KBM-7 (cell line): Measurements from ENCODE around the gene GPR89A.
"Not testable (repeated sequence)": the region's sequence is repeated elsewhere in the genome, so short reads cannot be mapped to it uniquely, and the experiment has no call there.

Experiments
- DNase-seq: peaks from one replicate; pipeline ENCODE4 v3.0.0-alpha.2; 2015
- in situ Hi-C: fragments of 300-500 bp; cut with MboI; formaldehyde crosslinking; loops from 2 replicates; pipeline ENCODE4 v1.14.3; 2020; ENCODE audit warnings: low sequenced_read_pairs, low pct_unique_long_range_greater_than_20kb, mixed read lengths

The GPR89A gene

DNA sequence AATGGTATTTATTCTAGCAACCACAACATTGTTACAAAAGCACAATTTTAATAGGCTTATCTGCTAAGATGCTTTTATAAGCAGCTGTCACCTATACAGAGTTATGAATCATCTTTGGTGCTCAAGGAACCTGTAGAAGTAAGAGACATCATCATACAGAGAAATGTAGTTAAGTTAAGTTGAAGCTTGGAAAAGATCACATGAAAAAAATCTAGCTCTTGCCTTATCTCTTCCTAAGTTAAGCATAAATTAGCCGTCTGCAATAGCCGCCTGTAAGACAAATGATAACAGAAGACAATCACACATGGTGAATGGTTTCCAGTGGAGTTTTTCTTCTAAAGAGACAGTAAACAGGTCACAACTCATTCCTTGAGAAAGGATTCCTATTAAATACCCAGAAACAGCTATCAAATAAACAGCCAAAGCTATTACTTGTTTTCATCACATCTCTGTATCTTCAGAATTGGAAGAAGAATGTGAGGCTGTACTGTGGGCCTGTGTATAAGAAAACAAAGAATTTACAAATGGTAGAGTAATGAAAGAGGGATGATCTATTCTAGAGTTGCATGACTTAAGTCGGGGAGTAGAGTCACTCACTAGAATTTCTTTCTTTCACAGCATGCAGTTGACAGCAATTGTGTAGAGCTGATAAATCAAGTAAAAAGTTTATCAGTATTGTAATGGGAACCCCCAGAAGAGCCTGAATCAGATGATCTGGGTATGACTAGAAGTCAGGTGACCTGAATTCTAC, 63.4 kb downstream of the GPR89A start:
- in situ Hi-C loops, DNase-seq: not testable (repeated sequence)

DNA sequence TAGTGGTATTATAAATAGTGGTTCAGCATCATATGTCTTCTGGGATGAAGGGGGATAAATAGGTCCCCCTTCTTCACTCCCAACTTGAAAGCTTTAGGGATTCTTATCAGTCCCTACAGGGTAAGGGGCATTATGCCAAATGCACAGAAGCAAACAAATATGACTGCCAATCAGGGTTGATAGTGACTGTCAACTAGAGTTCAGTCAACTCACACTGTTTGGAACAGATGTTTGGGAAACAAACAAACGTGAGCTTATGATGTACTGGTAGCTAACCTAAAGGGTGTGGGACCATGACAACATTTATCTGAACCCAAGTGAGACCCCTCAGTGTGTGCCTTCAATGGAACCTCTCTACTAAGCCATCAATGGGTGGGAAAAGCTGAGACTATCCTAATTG, 65.4 kb downstream of the GPR89A start:
- in situ Hi-C loops, DNase-seq: not testable (repeated sequence)

DNA sequence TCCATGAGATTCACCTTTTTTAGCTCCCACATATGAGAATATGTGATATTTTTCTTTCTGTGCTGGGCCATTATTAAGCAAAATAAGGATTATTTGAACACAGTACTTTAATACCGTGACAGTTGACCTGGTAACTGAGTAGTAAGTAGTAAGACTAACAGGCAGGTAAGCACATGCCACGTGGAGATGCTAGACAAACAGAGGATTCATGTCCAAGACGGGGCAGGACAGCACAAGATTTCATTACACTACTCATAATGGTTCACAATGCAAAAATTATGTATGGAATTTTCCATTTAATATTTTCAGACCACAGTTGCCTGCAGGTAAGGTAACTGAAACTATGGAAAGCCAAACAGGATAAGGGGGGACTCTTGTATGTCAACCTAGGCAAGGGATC, 77.1 kb downstream of the GPR89A start:
- DNase-seq, in situ Hi-C loops: not testable (repeated sequence)

DNA sequence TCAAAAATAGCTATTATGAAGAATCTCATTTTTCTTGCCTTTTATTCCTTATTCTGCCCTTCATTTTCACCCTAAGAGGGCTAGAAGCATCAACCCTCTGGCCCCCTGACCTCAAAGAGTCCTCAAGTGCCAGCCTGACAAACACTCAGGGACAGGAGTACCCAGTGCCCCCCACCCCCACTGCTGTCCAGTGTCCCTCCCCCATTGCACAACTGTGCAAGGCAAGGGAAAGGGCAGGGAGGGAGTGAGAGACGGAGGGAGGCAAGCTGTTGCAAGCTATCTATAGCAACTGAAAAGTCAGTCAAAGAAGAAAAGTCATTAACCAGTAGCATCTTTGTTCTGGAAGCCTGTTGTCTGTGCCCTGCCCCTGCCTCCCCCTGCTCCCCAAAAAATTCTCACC, 78.3 kb downstream of the GPR89A start:
- in situ Hi-C loops, DNase-seq: not testable (repeated sequence)

DNA sequence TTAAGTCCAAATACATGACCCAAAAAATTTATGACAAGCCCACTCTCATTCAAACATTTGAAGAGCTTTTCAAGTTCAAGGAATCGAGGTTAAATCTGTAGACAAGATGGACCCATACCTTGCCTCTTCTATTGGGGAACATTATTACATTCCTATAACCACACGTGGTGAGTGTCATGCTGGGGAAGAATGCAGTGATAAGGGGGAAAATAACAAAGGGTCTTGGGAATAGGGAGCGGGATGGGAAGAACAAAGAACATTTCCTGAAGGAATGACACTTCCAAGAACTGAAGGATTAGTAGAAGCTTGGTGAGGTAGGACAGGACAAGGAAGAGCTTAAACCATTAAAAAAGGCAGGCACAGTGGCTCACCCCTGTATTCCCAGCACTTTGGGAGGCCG, 80.5 kb downstream of the GPR89A start:
- no peak for DNase-seq
- in situ Hi-C loops = no loop called here

DNA sequence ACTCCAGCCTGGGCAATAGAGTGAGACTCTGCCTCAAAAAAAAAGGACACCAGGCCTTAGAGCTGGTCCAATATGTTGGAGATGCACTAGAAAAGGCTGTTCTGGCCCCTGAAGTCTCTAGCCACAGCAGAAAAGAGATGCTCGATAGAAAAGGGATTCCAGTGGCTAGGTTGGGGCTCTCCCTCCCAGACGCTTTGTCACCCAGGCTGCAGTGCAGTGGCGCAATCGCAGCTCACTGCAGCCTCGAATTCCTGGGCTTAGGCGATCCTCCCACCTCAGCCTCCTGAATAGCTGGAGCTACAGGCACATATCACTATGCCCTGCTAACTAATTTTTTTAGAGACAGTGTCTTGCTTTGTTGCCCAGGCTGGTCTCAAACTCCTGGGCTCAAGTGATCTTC, 81.1 kb downstream of the GPR89A start:
- DNase-seq = no peak
- in situ Hi-C loops = no loop called here

DNA sequence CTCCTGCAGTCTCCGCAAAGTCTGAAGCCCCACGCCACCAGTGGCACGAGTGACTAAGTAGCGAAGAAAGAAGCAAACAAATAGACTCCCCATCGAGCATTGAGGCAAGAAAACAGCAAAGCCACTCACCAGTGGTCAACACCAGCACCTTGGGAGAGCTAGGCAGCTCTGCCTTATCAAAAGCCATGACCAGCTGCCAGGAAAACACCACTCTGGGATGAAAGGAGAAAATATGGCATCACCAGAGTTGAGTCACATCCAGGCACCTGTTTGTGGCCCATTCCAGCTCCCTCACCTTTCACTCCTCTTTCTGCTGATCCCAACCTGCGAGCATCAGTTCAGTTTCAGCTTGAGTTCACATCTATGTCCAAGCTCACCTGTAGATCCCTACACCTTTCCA, 82.1 kb downstream of the GPR89A start:
- DNase-seq = no peak

DNA sequence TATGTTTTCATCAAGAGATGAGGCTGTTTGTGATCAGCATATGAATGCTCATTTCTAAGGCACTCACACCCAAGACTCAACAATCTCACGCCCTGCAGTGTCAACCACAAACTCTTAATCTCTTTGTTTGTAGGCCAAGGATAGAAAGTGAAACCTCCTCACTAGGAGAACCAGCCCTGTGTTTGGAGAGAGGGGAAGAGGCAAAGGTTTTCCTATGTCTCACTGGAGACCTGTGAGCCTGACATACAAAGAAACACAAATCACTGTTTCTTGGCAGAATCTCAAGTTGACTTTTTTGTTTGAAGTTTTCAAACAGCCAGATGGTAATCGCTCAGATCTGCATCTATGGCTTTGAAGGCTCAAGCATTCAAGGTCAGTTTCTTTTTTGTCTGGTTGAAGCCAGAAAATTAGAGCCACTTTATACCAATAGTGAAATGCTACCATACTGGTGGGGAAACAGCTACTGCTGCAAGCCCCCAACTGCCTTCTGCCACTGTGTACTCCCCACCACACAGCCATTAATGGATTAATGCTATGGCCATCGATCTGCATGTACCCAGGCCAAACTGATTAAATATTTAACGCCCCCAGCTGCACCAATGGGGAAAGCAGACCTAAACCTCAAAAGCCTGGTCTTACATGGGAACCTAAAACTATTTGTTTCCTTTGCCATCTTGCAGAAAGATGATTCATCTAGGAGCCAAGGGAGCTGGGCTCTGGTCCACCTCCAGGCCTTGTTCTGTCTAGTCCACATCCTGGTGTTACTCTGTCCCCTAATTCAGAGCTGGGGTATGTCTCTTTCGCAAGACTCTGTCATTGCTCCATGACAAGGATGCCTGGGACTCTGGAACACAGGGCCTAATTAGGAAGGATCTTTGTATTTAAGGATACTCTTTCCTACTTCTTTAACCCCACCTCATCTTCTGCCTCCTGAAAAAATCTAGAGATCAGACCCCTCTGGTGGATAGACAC, 83.1 kb downstream of the GPR89A start:
- peak; percentile 32 for DNase-seq
- in situ Hi-C loops = no loop called here

More for the DNA sequence above, 82.1 kb downstream of the GPR89A start:
- in situ Hi-C loops = no loop called here

DNA sequence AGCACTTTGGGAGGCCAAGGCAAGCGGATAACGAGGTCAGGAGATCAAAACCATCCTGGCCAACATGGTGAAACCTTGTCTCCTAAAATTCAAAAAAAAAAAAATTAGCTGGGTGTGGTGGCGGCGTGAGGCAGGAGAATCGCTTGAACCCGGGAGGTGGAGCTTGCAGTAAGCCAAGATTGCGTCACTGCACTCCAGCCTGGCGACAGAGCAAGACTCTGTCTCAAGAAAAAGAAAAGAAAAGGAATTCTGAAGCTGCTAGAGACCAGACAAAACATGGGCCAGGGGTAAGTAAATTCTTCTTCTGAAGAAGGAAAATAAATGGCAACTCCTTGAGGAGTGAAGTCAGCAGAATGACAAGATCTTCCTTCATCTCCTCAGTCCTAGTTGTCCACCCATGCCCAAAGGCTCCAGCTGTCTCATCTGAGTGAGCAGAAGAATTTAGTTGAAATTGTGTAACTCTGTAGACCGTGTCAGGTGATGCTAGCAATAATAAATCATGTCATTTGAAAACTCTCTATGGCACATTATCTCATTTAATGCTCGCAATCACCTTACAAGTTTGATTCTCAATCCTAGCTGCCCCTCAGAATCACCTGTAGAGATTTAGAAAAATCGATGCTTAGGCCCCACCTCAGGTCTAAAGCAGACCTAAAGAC, 85.1 kb downstream of the GPR89A start:
- no peak for DNase-seq
- in situ Hi-C loops = no loop called here

DNA sequence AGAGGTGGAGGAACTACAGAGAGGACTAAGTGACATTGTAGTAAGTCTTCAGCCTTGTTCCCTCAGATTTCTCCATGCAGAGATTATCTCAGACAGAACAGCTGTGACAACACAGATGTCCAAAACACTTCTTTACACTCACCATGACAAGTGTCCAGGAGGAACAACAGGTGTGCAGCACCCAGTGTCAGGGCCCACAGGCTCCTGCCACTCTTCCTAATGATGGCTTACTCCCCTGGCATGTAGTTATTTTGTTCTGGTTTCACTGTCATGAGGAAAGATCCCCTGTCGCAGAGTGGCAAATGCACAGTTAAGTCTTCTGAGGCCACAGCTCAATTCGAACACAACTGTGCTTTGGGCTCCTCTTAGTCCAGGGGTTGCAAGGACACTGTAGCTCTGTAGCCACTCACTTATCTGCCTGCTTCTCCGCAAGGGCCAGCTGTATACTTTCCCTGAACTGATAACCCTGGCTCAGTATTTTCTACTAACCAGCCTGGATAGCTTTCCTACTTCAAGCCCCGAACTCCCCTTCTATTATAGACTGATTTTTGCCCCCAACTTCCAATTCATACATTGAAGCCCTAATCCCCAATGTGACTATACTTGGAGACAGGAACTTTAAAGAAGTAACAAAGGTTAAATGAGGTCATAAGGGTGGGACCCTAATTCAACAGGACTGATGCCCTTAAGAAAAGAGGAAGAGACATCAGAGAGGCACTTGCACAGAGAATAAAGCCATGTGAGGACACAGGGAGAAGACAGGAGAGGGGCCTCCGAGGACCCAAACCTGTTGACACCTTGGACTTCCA, 88.2 kb downstream of the GPR89A start:
- in situ Hi-C loops = no loop called here
- DNase-seq = peak; percentile 59

DNA sequence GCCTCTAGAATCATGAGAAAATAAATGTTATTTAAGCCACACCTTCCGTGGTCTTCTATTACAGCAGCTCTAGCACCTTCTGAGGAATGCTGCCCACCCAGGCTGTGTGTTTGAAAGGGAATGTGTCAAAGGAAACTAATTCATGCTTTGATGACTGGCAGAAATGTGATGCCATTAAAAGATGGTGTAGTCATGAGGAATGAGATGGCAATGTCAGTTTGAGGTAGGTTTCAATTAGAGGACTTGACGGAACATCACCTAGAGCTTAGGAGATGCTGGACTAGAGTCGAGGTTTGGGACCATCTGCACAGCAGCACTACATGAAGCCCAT, 88.8 kb downstream of the GPR89A start:
- DNase-seq = no peak
- in situ Hi-C loops = no loop called here

DNA sequence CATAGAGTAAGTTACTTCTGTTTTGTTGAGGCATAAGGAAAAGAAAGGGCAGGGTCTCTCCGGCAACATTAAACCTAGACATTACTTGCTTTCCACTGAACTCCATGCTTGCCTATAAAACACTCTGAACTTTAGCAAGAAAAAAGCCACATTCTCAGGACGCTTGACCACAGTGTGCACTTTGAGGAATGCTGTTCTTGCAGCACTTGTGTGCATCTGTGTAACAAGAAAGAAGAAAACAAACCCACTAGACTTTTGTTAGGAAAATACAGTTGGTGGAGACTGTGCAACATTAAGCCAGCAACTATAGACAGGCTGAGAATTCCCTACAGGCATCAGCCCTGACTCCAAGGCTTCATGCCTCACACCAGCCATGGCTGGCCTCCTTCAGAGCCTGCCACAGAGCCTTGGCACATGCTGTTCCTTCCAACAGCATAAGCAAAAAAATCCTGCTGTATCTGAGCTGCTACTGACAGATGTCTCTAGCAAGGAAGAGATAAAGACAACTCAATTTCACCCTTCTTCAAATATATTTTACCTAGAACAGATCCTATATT, 93.6 kb downstream of the GPR89A start:
- in situ Hi-C loops = no loop called here

DNA sequence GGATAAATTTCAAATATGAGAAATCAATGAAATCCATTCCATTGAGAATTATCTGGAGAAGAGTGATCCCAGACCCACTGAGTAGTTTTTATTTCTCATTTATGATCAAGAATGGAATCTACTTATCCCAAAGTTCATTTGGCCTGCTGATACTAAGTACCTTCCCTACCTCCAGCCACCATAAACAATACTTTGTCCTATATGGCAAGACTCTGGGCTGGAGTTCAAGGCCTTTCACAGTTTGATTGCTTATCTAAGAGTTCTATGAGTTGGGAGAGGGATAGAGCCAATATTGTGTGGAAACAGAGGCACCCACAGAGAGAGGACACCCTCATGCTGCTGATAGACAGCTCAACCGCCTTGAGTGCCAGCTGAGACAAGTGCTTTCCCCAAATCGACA, 94.3 kb downstream of the GPR89A start:
- no peak for DNase-seq
- in situ Hi-C loops = no loop called here

More for the DNA sequence above, 93.6 kb downstream of the GPR89A start:
- DNase-seq = no peak

DNA sequence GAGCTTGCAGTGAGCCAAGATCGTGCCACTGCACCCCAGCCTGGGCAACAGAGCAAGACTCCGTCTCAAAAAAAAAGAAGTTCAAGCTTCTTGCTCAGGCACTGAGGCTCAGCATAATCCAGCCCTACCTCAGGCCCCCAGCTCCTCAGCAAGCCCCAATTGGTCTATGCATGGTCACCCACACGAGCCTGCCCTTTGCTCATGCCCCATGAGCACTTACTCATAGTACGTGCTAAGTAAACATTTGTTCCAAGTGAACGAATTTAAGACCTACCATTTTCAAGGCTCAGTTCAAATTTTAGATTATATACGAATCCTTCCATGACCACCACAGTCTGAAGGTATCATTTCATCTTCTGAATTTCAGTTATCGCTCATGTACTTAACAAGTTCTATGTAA, 95.0 kb downstream of the GPR89A start:
- DNase-seq = no peak
- in situ Hi-C loops = no loop called here

DNA sequence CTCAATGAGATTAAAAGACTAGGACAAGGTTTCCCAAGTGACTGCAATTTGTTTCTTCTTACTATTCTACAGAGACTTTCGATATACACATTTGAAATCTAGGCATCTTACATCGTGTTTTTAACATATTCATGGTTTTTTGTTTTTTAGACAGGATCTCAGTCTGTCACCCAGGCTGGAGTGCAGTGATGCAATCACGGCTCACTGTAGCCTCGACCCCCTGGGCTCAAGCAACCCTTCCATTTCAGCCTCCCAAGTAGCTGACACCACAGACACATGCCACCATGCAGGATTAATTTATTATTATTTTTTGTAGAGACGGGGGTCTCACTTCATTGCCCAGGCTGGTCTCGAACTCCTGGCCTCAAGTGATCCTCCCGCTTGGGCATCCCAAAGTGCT, 97.8 kb downstream of the GPR89A start:
- in situ Hi-C loops = no loop called here

DNA sequence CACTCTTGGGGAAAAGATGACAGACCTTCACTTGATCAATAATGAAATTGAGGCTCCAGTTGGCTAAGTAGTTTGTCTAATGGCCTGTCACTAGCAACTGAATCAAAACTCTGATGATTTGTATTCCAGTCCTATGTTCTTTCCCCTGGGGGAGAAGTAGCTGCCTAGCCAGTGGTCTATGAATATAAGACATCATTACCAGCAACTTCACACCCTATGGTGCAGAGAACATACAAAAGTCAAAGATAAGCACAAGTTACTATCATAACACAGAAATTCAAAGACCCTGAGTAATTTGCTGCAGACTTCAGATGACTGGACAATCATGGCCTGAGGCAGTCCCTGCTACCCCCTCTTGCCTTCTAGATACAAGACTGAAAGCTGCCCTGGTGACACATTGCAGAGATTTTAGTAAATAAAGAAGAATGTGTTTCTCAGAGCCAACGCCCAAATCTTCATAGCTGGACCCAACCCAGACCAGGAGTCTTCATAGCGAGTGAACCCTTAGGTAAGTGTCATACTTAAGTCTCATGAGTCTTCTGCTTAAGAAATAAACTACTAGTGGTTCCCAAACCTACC, 98.4 kb downstream of the GPR89A start:
- no peak for DNase-seq
- in situ Hi-C loops = no loop called here

More for the DNA sequence above, 97.8 kb downstream of the GPR89A start:
- no peak for DNase-seq

DNA sequence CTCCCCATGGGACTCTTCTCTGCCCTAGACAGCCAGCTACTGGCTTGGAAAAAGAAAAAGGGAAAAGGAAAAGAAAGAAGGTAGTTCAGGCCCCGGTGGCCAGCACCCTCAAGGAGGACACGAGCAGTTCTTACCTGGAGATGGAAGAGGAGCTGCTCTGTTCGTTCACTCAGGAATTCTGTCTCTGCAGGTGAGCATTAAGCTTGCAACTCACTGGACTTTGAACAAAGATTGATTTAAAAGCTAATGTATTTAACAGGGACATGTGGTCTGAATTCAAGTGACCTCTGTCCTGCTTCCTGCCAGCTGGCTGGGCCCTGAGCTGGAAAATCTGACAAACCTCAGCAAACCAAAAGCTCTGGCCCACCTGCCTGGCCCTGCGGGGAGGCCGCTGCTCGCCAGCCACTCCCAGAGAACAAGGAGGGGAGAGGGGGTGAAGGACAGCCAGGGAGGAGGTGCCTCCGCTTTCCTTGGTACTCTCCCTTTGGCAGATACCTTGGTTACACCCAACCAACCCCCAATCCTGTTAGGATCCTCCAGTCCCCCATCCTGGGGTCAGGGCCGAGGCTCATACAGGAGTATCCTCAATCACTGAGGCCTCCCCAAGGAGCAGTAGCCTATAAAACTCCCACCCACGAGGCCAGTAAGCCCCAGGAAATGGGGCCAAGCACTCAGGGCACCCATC, 99.5 kb downstream of the GPR89A start, which contains the start of gene PDZK1:
Gene PDZK1 (minus strand): TSS at position 186 of the 685 bp plus-strand sequence. CDS start 19,347 bp downstream, outside the sequence.
- DNase-seq = no peak
- in situ Hi-C loops = no loop called here

DNA sequence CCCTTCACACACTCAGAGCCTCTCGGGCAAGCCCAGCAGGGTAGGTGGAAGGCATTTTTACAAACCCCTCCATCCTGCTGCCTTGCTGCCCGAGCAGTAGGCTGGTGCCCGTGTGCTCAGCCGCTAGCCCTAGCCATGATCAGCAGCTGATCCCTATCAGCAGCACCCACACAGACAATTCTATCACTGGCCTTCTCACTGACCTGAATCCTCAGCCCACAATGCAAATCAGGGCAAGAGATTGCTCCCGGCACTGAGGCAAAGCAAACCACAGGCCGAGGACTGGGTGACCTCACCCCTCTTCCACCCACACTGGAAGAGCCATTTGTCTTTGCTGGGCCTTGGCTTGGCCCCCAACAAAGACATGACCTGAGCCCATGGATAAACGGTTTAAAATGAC, 100.3 kb downstream of the GPR89A start:
- DNase-seq = no peak
- in situ Hi-C loops = no loop called here
